Testis (tissue), 2 donors: ENCODE data around the gene BOC.

Source experiments
- POLR2A ChIP-seq: fragments of 450-650 bp; IDR thresholded peaks from one replicate; pipeline ENCODE4 v1.6.1; 2017; ENCODE audit warnings: antibody characterized with exemption, mild to moderate bottlenecking, moderate library complexity
- TF ChIP-seq, protein P1 (sequence below), 3 experiments: fragments of 450-650 bp in 2 of 3; fragments of 200-600 bp in 1 of 3; sonication (generic) in 1 of 3; IDR thresholded peaks; one replicate each; pipeline ENCODE4 v1.5.1; 2016 to 2019; ENCODE audit warnings: antibody characterized with exemption in 3 of 3, mild to moderate bottlenecking in 2 of 3, moderate library complexity in 1 of 3

- TF ChIP-seq, protein P1, sequence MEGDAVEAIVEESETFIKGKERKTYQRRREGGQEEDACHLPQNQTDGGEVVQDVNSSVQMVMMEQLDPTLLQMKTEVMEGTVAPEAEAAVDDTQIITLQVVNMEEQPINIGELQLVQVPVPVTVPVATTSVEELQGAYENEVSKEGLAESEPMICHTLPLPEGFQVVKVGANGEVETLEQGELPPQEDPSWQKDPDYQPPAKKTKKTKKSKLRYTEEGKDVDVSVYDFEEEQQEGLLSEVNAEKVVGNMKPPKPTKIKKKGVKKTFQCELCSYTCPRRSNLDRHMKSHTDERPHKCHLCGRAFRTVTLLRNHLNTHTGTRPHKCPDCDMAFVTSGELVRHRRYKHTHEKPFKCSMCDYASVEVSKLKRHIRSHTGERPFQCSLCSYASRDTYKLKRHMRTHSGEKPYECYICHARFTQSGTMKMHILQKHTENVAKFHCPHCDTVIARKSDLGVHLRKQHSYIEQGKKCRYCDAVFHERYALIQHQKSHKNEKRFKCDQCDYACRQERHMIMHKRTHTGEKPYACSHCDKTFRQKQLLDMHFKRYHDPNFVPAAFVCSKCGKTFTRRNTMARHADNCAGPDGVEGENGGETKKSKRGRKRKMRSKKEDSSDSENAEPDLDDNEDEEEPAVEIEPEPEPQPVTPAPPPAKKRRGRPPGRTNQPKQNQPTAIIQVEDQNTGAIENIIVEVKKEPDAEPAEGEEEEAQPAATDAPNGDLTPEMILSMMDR (IDR thresholded peaks at IDR 0.05): no peak
- no peak for TF ChIP-seq POLR2A
These were observed 15.1 kb downstream of the BOC start for GRCh38 chr3:113226491-113226890.
